HL-60/S4 (cell line): Measurements from ENCODE around the gene SNX14.

Source experiments
- in situ Hi-C: fragments of 300-500 bp; cut with MboI; formaldehyde crosslinking; loops from 2 replicates; pipeline ENCODE4 v1.14.3; 2022; ENCODE audit warnings: low sequenced_read_pairs

SNX14 gene

GRCh38 chr6:85468326-85468725 is 125.3 kb downstream of the SNX14 start:
- in situ Hi-C loops, result no loop called here

- in situ Hi-C loops, result no loop called here
Measured at GRCh38 chr6:85465762-85466161, 127.9 kb downstream of the SNX14 start.

- in situ Hi-C loops, result no loop called here
Measured at GRCh38 chr6:85464722-85465150, 128.9 kb downstream of the SNX14 start.

- in situ Hi-C loops, result no loop called here
Measured at GRCh38 chr6:85464260-85464644, 129.4 kb downstream of the SNX14 start.

DNA sequence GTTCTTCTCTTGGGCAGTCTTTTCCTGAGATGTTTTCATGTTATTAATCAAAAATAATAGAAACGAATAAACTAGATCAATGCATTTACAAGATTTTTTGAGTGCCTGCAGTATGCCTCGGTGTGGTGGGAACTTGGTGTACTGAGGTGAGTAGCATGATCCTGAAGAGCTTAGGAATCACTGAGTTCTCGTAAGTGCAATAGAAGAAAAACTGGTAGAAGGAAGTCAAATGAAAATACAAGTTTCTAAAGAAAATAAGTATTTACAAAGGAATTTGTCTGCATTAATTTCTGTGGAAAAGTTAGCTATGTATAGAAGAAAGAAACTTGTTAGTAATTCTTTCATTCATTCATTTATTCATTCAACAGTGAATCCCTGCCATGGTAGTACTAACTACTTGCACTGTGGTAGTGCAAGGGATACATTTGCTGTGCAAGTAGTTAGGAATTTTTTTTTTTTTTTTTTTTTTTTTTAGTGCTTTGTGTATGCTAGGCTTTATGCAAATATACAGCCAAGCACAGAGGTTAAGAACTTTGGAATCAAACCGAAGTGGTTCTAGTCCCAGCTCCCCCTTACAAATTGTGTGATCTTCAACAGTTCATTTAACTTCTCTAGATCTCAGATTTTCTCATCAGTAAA is 129.9 kb downstream of the SNX14 start:
- in situ Hi-C loops, result no loop called here

DNA sequence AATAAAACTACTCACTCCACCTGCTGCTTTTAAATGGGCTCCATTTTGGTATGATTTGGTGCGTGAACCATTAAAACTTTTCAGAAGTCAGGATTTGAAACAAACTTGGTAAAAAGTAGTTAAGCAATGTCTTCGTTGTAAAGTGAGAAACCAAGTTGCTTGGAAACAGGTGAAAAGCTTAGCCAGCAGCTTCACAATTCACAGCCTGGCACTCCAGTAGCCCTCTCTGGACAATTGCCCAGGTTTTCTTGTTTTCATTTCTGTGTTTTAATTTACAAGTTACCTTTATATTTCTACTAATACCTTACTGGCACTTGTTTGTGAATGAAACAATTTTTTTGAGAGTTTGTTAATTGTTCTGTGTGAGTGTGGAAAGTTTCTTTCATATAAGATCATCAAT is 131.0 kb downstream of the SNX14 start:
- in situ Hi-C loops, result no loop called here

DNA sequence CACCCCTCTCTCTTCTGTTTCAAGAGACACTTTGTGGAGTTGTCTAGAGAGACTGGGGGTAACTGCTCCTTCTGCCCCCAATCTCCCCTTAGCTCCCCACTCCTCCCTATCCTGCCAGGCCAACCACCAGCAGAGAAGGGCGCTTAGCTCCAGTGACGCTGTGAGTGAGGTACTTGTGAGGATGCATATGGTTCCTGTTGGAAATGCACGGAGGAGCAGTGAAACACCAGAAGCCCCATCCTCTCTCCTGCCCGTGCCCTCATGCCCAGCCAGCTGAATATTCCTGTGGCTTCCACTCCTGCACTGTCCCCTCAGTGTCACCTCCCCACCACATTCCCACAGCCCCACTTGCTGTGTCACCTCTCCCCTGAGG is 131.9 kb downstream of the SNX14 start:
- in situ Hi-C loops, result no loop called here

- in situ Hi-C loops, result no loop called here
Measured at GRCh38 chr6:85460921-85461797, 132.5 kb downstream of the SNX14 start.

- in situ Hi-C loops, result no loop called here
Measured at GRCh38 chr6:85460154-85460920, 133.3 kb downstream of the SNX14 start.

DNA sequence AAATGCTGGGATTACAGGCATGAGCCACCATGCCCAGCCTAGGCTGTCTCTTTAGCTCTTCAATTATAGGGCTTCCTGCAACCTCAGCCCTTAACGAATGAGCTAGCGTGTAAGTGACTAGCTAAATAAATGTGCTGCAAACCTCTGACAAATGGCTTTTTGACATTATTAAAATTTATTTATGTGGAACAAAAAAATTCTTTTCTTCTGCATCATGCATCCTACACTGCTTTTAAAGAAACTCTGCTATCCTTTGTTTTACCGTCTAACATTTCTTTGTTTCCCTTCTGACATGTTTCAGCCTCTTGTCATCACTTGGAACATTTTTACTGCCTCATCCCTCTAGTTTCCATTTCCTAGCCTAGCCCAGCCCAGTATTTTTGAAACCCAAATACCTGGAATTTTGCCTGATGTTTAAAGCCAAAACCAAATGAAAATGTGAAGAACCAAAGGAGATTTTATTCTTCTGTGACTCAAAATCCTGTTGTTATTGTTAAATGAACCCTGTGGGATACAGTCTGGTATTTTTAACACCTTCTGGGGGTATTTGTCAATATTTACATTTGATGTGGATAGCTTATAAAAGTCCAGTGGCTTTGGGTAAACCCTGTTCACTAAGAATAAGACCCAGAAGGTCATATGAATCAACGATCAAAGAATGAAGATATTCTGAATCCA is 134.3 kb downstream of the SNX14 start:
- in situ Hi-C loops, result no loop called here

DNA sequence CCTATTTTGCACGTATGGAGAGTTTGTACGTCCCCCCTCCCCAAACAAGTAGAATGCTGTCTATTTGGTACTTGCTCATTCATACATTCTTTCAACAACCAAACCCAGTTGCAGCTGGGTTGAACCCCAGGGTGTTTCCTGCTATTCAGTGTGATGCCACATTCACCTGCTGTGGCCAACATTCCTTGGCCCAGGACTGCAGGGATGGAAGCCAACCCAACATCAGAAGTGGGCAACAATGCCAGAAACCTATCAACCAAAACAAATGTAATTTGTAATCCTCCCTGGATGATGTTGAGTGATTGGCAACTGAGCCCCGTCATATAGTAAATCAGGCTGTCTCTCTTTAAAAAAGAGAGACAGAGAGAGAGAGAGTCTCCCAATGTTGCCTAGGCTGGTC is 134.9 kb downstream of the SNX14 start:
- in situ Hi-C loops, result no loop called here

- in situ Hi-C loops, result no loop called here
Measured at GRCh38 chr6:85458184-85458583, 135.5 kb downstream of the SNX14 start.

GRCh38 chr6:85456782-85457181 is 136.9 kb downstream of the SNX14 start:
- in situ Hi-C loops, result no loop called here
